SK-N-SH (cell line): Measurements from ENCODE around the gene SCGB1D4. TPM values are rescaled to one million over a fixed set of nuclear protein-coding genes. Genes with fewer than 3 reads are reported as not detected.
"Not testable (repeated sequence)": the region's sequence is repeated elsewhere in the genome, so short reads cannot be mapped to it uniquely, and the experiment has no call there.

Experiments used
- CTCF ChIA-PET: fragments of 300-600, 350-600 bp; formaldehyde crosslinking; extraction: SDS; loops from one replicate; lab custom pipeline; 2021; lab: Yijun Ruan, JAX
- POLR2A ChIA-PET: fragments of 350-600 bp; sonication (Branson Sonifier 250); formaldehyde crosslinking; extraction: SDS; loops from one replicate; lab custom pipeline; 2020; ENCODE audit warnings: antibody characterized with exemption, inconsistent platforms; lab: Yijun Ruan, JAX
- DNase-seq: peaks from one replicate; pipeline ENCODE4 v3.0.0; 2012
- H2AFZ ChIP-seq: fragments of 200-600 bp; sonication (generic); 2 replicates; pipeline ENCODE4 v1.8.1; 2016; ENCODE audit warnings: antibody characterized with exemption, mild to moderate bottlenecking, low read depth
- H3F3A ChIP-seq: fragments of 200-600 bp; sonication (generic); replicated peaks from 2 replicates; pipeline ENCODE3; 2016; ENCODE audit warnings: antibody characterized with exemption, mild to moderate bottlenecking; ENCODE audit not compliant: insufficient read depth
- H3K27ac ChIP-seq, 2 experiments: fragments of 200-500 bp in 1 of 2; fragments of 200-600 bp in 1 of 2; sonication (Bioruptor generic) in 1 of 2; sonication (generic), shearing (Covaris generic) in 1 of 2; 2 replicates each; pipeline versions ENCODE4 v1.5.1 to v1.6.1; 2014 to 2016; ENCODE audit warnings: low read depth in 2 of 2, inconsistent platforms in 1 of 2, low read length in 1 of 2, mild to moderate bottlenecking in 1 of 2, mixed read lengths in 1 of 2
- H3K27me3 ChIP-seq: fragments of 200-600 bp; sonication (generic), shearing (Covaris generic); 2 replicates; pipeline ENCODE4 v1.6.1; 2016; ENCODE audit warnings: mixed run types; ENCODE audit not compliant: insufficient read depth
- H3K36me3 ChIP-seq, 2 experiments: fragments of 200-500 bp in 1 of 2; fragments of 200-600 bp in 1 of 2; sonication (Bioruptor generic) in 1 of 2; sonication (generic) in 1 of 2; replicated peaks in 1 of 2; 2 replicates each; pipeline versions ENCODE3 to v1.5.1; 2014 to 2016; ENCODE audit warnings: low read length in 1 of 2, mild to moderate bottlenecking in 1 of 2; ENCODE audit not compliant: insufficient read depth in 2 of 2, control insufficient read depth in 1 of 2
- H3K4me1 ChIP-seq, 2 experiments: fragments of 200-500 bp in 1 of 2; fragments of 200-600 bp in 1 of 2; sonication (Bioruptor generic) in 1 of 2; sonication (generic), shearing (Covaris generic) in 1 of 2; 2 replicates each; pipeline versions ENCODE4 v1.5.1 to v1.6.1; 2014 to 2016; ENCODE audit warnings: low read depth in 1 of 2, low read length in 1 of 2, mixed run types in 1 of 2; ENCODE audit not compliant: insufficient read depth in 2 of 2, control insufficient read depth in 1 of 2
- H3K4me2 ChIP-seq: fragments of 200-600 bp; sonication (generic), shearing (Covaris generic); 2 replicates; pipeline ENCODE4 v1.6.1; 2017; ENCODE audit warnings: mixed run types
- H3K4me3 ChIP-seq, 2 experiments: fragments of 200-500 bp in 1 of 2; fragments of 200-600 bp in 1 of 2; sonication (Bioruptor generic) in 1 of 2; sonication (generic), shearing (Covaris generic) in 1 of 2; 2 replicates each; pipeline versions ENCODE4 v1.5.1 to v1.8.1; 2014 to 2016; ENCODE audit warnings: low read depth in 2 of 2, inconsistent platforms in 1 of 2, low read length in 1 of 2, mild to moderate bottlenecking in 1 of 2, mixed read lengths in 1 of 2, moderate library complexity in 1 of 2
- H3K79me2 ChIP-seq: fragments of 200-600 bp; sonication (generic); 2 replicates; pipeline ENCODE4 v1.8.1; 2017; ENCODE audit warnings: mild to moderate bottlenecking; ENCODE audit not compliant: insufficient read depth
- H3K9ac ChIP-seq: fragments of 200-600 bp; sonication (generic); 2 replicates; pipeline ENCODE4 v1.6.1; 2017; ENCODE audit warnings: mixed run types
- H3K9me2 ChIP-seq: fragments of 200-600 bp; sonication (generic); 2 replicates; pipeline ENCODE4 v1.6.1; 2017; ENCODE audit warnings: mixed run types
- H3K9me3 ChIP-seq: fragments of 200-600 bp; sonication (generic); 2 replicates; pipeline ENCODE4 v1.6.1; 2017; ENCODE audit warnings: mixed run types, mild to moderate bottlenecking, moderate library complexity
- H4K20me1 ChIP-seq: fragments of 200-600 bp; sonication (generic); 2 replicates; pipeline ENCODE4 v1.6.1; 2017; ENCODE audit warnings: mild to moderate bottlenecking, mixed run types; ENCODE audit not compliant: insufficient read depth
- ELF1 ChIP-seq: IDR thresholded peaks from 2 replicates; pipeline ENCODE4 v1.4.0; 2012
- FOSL2 ChIP-seq: IDR thresholded peaks from 2 replicates; pipeline ENCODE4 v1.4.0; 2012; ENCODE audit warnings: low read depth, mild to moderate bottlenecking, moderate library complexity, borderline replicate concordance
- FOXJ3 ChIP-seq: sonication (generic); formaldehyde crosslinking; IDR thresholded peaks from 2 replicates; pipeline ENCODE4 v1.5.1; 2020; ENCODE audit warnings: mild to moderate bottlenecking, missing genetic modification reagents
- MXI1 ChIP-seq: IDR thresholded peaks from 2 replicates; pipeline ENCODE4 v1.6.1; 2012; ENCODE audit warnings: mild to moderate bottlenecking, low read depth, low read length, improper control_type of control experiment
- RAD21 ChIP-seq: IDR thresholded peaks from 2 replicates; pipeline ENCODE4 v1.6.1; 2012; ENCODE audit warnings: mild to moderate bottlenecking, low read length
- WGBS: methylation state at CpG from one replicate; pipeline ENCODE4 v1.1.6; 2017; ENCODE audit warnings: low lambda C conversion rate; 5-methylcytosine and 5-hydroxymethylcytosine counted together
- polyA plus RNA-seq, 3 experiments: library from polyadenylated mRNA; depleted of rRNA; stranded (reverse); fragments of >200 nt; gene quantifications; 2 replicates each; pipeline ENCODE4 v1.2.3, GENCODE V29; 2012
- TF ChIP-seq, protein P1 (sequence below): IDR thresholded peaks from 2 replicates; pipeline ENCODE4 v1.4.0; 2012; ENCODE audit warnings: low read depth, borderline replicate concordance
- TF ChIP-seq, protein P2 (sequence below): fragments of 150-350 bp; IDR thresholded peaks from 2 replicates; pipeline ENCODE4 v1.6.1; 2017; ENCODE audit warnings: antibody characterized with exemption, low read length, low read depth, borderline replicate concordance

Gene SCGB1D4
- polyA plus RNA-seq, 1 of the 3 experiments (the other 2 are of a cell fraction): not detected

DNA sequence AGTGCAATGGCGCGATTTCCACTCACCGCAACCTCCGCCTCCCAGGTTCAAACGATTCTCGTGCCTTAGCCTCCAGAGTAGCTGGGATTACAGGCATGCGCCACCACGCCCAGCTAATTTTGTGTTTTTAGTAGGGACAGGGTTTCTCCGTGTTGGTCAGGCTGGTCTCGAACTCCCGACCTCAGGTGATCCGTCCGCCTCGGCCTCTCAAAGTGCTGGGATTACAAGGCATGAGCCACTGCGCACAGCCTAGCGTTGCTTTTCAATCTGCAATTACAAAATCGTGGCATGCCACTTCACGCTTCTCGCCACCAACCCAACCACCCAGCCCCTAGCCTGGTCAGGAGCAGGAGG lies 38.1 kb upstream of the SCGB1D4 start:
- not testable (repeated sequence) for H3K9me2 ChIP-seq, DNase-seq, H3K4me1 ChIP-seq, H4K20me1 ChIP-seq, H3F3A ChIP-seq, H3K9ac ChIP-seq, H3K9me3 ChIP-seq, H3K36me3 ChIP-seq, H3K79me2 ChIP-seq
- peak overlapping the region; percentile 63 to 83 for H3K4me3 ChIP-seq
- H2AFZ ChIP-seq: peak overlapping the region; percentile 94; the same call in 1 of the 2 replicates
- WGBS: 51% methylated on average over 17 of the region's 19 CpGs
- TF ChIP-seq FOXJ3 (CRISPR knock-in tag): 0 out of 2 replicates have a peak, but pooled peaks have one; percentile 45
- peak; percentile 26; the same call in 1 of the 2 replicates for TF ChIP-seq MXI1
- H3K27me3 ChIP-seq: peaks cover 31% of the 10 kb centered on the region; the same call in 1 of the 2 replicates
- POLR2A ChIA-PET: interaction anchor here (0.6 to 1.8 kb wide), 3 partner anchors 58 to 522 kb away, joined by 3 to 5 read pairs (median 5); no protein-coding TSS in a partner anchor
- H3K27ac ChIP-seq: peak overlapping the region in 1 of 2 experiments; percentile 30; a peak in 1 of 4 replicates
- peak overlapping the region; percentile 90 for H3K4me2 ChIP-seq
- CTCF ChIA-PET: interaction anchor here (1.6 to 4.8 kb wide), 4 partner anchors 10 to 41 kb away, joined by 4 to 34 read pairs (median 10); no protein-coding TSS in a partner anchor

DNA sequence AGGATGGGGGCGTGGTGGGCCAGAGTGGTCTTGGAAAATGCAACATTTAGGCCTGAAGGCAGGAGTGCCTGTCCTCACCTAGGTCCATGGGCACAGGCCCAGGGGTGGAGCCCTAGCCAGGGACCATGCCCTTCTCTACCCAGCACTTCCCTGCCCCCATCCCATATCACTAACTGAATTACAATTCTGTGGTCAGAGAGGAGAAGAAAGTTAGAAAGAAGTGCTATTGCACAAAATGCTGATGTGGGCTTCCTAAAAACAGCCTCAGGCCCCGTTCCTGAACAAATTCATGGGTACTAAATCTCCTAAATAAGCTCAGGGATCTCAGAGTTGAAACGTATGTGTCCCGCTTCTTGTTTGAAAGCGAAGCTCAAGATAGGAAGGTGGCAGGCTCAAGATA lies 34.9 kb upstream of the SCGB1D4 start:
- WGBS: 60% methylated on average over 5 of the region's 5 CpGs
- no peaks in the 10 kb centered on the region for H3F3A ChIP-seq
- peaks cover 36% of the 10 kb centered on the region; the same call in 1 of the 2 replicates for H3K27me3 ChIP-seq
- no peaks in the 10 kb centered on the region for H4K20me1 ChIP-seq
- no peaks in the 10 kb centered on the region for H3K79me2 ChIP-seq
- no peak for TF ChIP-seq FOSL2
- TF ChIP-seq ELF1: no peak
- no peak for TF ChIP-seq RAD21
- TF ChIP-seq, protein P1, sequence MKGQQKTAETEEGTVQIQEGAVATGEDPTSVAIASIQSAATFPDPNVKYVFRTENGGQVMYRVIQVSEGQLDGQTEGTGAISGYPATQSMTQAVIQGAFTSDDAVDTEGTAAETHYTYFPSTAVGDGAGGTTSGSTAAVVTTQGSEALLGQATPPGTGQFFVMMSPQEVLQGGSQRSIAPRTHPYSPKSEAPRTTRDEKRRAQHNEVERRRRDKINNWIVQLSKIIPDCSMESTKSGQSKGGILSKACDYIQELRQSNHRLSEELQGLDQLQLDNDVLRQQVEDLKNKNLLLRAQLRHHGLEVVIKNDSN: no peak
- TF ChIP-seq, protein P2, sequence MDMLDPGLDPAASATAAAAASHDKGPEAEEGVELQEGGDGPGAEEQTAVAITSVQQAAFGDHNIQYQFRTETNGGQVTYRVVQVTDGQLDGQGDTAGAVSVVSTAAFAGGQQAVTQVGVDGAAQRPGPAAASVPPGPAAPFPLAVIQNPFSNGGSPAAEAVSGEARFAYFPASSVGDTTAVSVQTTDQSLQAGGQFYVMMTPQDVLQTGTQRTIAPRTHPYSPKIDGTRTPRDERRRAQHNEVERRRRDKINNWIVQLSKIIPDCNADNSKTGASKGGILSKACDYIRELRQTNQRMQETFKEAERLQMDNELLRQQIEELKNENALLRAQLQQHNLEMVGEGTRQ: no peak
- CTCF ChIA-PET: interaction anchor here (1.1 to 2.1 kb wide), 2 partner anchors 23 to 163 kb away, joined by 3 to 7 read pairs; no protein-coding TSS in a partner anchor
- H2AFZ ChIP-seq: no peak overlapping the region
- H3K9me3 ChIP-seq: no peaks in the 10 kb centered on the region
- no peaks in the 10 kb centered on the region for H3K9me2 ChIP-seq
- DNase-seq: no peak
- H3K4me3 ChIP-seq: no peak overlapping the region
- H3K9ac ChIP-seq: no peak overlapping the region
- H3K27ac ChIP-seq: no peak overlapping the region
- POLR2A ChIA-PET: no interaction called here
- no peak overlapping the region for H3K4me2 ChIP-seq
- H3K4me1 ChIP-seq: no peaks in the 10 kb centered on the region; a peak in 2 of 4 replicates
- H3K36me3 ChIP-seq: no peaks in the 10 kb centered on the region

DNA sequence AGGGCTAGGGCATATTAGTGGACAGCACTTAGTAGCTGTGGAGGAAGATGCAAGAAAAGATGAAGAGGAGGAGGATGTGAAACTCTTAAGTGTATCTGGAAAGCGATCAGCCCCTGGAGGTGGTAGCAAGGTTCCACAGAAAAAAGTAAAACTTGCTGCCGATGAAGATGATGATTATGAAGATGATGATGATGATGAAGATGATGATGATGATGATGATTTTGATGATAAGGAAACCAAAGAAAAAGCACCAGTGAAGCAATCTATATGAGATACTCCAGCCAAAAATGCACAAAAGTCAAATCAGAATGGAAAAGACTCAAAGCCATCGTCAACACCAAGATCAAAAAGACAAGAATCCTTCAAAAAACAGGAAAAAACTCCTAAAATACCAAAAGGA lies 32.4 kb upstream of the SCGB1D4 start:
- H3K9me2 ChIP-seq, H4K20me1 ChIP-seq, H3K9me3 ChIP-seq, H3K4me2 ChIP-seq, H3K9ac ChIP-seq, H3K27ac ChIP-seq, POLR2A ChIA-PET, DNase-seq, H3K4me3 ChIP-seq, H2AFZ ChIP-seq, H3K4me1 ChIP-seq, H3F3A ChIP-seq, H3K36me3 ChIP-seq, H3K79me2 ChIP-seq: not testable (repeated sequence)
- H3K27me3 ChIP-seq: peaks cover 25% of the 10 kb centered on the region; the same call in 1 of the 2 replicates
- CTCF ChIA-PET: interaction anchor here (1.3 kb wide), 1 partner anchor 20 kb away, joined by 4 read pairs; no protein-coding TSS in a partner anchor
- WGBS: 68% methylated on average over 3 of the region's 3 CpGs

DNA sequence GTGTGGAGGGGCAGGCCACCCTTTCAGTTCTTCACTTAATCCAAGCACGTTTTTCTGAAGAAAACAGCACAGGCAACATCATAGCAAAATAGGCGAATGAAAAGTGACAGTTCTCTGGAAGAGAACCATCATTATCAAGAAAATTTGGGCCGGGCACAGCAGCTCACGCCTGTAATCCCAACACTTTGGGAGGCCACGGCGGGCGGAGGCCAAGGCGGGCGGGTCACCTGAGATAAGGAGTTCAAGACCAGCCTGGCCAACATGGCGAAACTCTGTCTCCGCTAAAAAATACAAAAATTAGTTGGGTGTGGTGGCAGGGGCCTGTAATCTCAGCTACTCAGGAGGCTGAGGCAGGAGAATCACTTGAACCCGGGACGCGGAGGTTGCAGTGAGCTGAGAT lies 28.7 kb upstream of the SCGB1D4 start:
- H3K4me3 ChIP-seq, H4K20me1 ChIP-seq, DNase-seq, H3K9me2 ChIP-seq, H3K27me3 ChIP-seq, H3K79me2 ChIP-seq, H2AFZ ChIP-seq, POLR2A ChIA-PET, H3K9ac ChIP-seq, H3K36me3 ChIP-seq, H3K27ac ChIP-seq, H3K9me3 ChIP-seq, H3F3A ChIP-seq, H3K4me2 ChIP-seq, H3K4me1 ChIP-seq: not testable (repeated sequence)
- 78% methylated on average over 14 of the region's 14 CpGs for WGBS
- CTCF ChIA-PET: interaction anchor here (0.6 to 1.4 kb wide), 3 partner anchors 13 to 110 kb away, joined by 3 to 4 read pairs (median 3); no protein-coding TSS in a partner anchor

DNA sequence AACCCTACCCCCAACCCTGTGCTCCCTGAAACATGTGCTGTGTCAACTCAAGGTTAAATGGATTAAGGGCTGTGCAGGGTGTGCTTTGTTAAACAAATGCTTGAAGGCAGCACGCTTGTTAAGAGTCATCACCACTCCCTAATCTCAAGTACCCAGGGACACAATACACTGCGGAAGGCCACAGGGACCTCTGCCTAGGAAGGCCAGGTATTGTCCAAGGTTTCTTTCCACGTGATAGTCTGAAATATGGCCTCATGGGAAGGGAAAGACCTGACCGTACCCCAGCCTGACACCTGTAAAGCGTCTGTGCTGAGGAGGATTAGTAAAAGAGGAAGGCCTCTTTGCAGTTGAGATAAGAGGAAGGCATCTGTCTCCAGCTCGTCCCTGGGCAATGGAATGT lies 27.8 kb upstream of the SCGB1D4 start:
- H3K4me3 ChIP-seq, POLR2A ChIA-PET, H2AFZ ChIP-seq, H3F3A ChIP-seq, H3K36me3 ChIP-seq, H3K4me1 ChIP-seq, DNase-seq, CTCF ChIA-PET, H4K20me1 ChIP-seq, H3K9me2 ChIP-seq, H3K4me2 ChIP-seq, H3K9ac ChIP-seq, H3K79me2 ChIP-seq, H3K27ac ChIP-seq, H3K9me3 ChIP-seq: not testable (repeated sequence)
- WGBS: 44% methylated on average over 6 of the region's 6 CpGs
- peaks cover 13% of the 10 kb centered on the region; the same call in 1 of the 2 replicates for H3K27me3 ChIP-seq
